GM21737 (cell line): ENCODE data around the gene CBLN3.
"Not testable (repeated sequence)": the region's sequence is repeated elsewhere in the genome, so short reads cannot be mapped to it uniquely, and the experiment has no call there.

ENCODE experiments used
- ATAC-seq: cut with Tn5 transposase; IDR thresholded peaks from one replicate; pipeline ENCODE4 v1.9.1; 2021; ENCODE audit warnings: mild to moderate bottlenecking, moderate library complexity; ENCODE audit not compliant: unreplicated experiment

CBLN3 gene

GRCh38 chr14:24406416-24406815 is 23.1 kb downstream of the CBLN3 start:
- ATAC-seq = no peak

- no peak for ATAC-seq
Measured at GRCh38 chr14:24404814-24405213, 24.7 kb downstream of the CBLN3 start.

- ATAC-seq = no peak
Measured at GRCh38 chr14:24403294-24403998, 26.0 kb downstream of the CBLN3 start.

- no peak for ATAC-seq
Measured at GRCh38 chr14:24401810-24402702, 27.4 kb downstream of the CBLN3 start.

- ATAC-seq = no peak
Measured at GRCh38 chr14:24399999-24400718, 29.3 kb downstream of the CBLN3 start.

- no peak for ATAC-seq
Measured at GRCh38 chr14:24399447-24399822, 30.0 kb downstream of the CBLN3 start.

- no peak for ATAC-seq
Measured at GRCh38 chr14:24398653-24399446, 30.6 kb downstream of the CBLN3 start, which contains the start of gene NYNRIN. NYNRIN (plus strand) TSS chr14:24399003; CDS start chr14:24399247, 244 bp downstream.

GRCh38 chr14:24398293-24398652 is 31.2 kb downstream of the CBLN3 start:
- ATAC-seq = no peak

- ATAC-seq = no peak
Measured at GRCh38 chr14:24397639-24398292, 31.7 kb downstream of the CBLN3 start.

- no peak for ATAC-seq
Measured at GRCh38 chr14:24395609-24396582, 33.6 kb downstream of the CBLN3 start.

GRCh38 chr14:24394275-24394674 is 35.2 kb downstream of the CBLN3 start:
- ATAC-seq = no peak

- no peak for ATAC-seq
Measured at GRCh38 chr14:24392325-24393091, 37.0 kb downstream of the CBLN3 start.

GRCh38 chr14:24390701-24391468 is 38.6 kb downstream of the CBLN3 start:
- no peak for ATAC-seq

GRCh38 chr14:24389226-24389848 is 40.1 kb downstream of the CBLN3 start:
- no peak for ATAC-seq

- ATAC-seq = no peak
Measured at GRCh38 chr14:24388474-24389179, 40.8 kb downstream of the CBLN3 start.

- not testable (repeated sequence) for ATAC-seq
Measured at GRCh38 chr14:24387579-24387978, 41.9 kb downstream of the CBLN3 start.

- no peak for ATAC-seq
Measured at GRCh38 chr14:24387009-24387345, 42.5 kb downstream of the CBLN3 start.
